ENCODE data around the gene CTSK. TPM values are rescaled to one million over a fixed set of nuclear protein-coding genes. Genes with fewer than 3 reads are reported as not detected.

Gene CTSK
- total and polyA plus RNA-seq, 2 of the 13 experiments (the other 11 are each of a cell fraction or from before 2014, with no cell fraction given): 1.4 to 6.3 TPM

- 82% methylated on average over 8 of the region's 8 CpGs for WGBS (ENCODE audit: low lambda C conversion rate)
- ATAC-seq (no peak), FAIRE-seq (no peak), DNase-seq (ENCODE audit: low spot score) (no peak)
- H3K27me3 ChIP-seq (ENCODE audit: control insufficient read depth in 1 of 2, insufficient read depth in 2 of 2, low read length in 2 of 2): no peaks in the 10 kb centered on the region
- intact Hi-C loops (cut with micrococcal nuclease; ENCODE audit: unreplicated experiment) (no loop called here), in situ Hi-C loops (cut with HindIII; ENCODE audit: extremely low pct_ligation_motif_present, low pct_unique_long_range_greater_than_20kb) (no loop called here)
- H3K79me2 ChIP-seq (ENCODE audit: insufficient read depth, low read length): no peaks in the 10 kb centered on the region
- no peaks in the 10 kb centered on the region for H3K4me1 ChIP-seq (ENCODE audit: insufficient read depth, low read length)
- POLR2A ChIA-PET: no interaction called here
- H3K36me3 ChIP-seq (replicated peaks in 1 of 2; ENCODE audit: control insufficient read depth in 1 of 2, insufficient read depth in 2 of 2, low read length in 2 of 2): no peaks in the 10 kb centered on the region
- no peak overlapping the region for H3K27ac ChIP-seq (ENCODE audit: extremely low read length, insufficient read depth, low read length)
- BruUV-seq (replicated peaks): no TSS peak
- no peaks in the 10 kb centered on the region for H3K9me3 ChIP-seq (ENCODE audit: low read length)
- no peak overlapping the region for H3K4me2 ChIP-seq (ENCODE audit: low read depth, low read length)
- no peak overlapping the region for H2AFZ ChIP-seq (ENCODE audit: low read length)
- CTCF ChIA-PET (ENCODE audit: low intra/inter-chr PET ratio, low total read pairs): no interaction called here
- H3K9ac ChIP-seq (ENCODE audit: insufficient read depth, low read depth, low read length): no peak overlapping the region
- H3K4me3 ChIP-seq (replicated peaks in 1 of 3; ENCODE audit: insufficient read depth in 1 of 3, low read depth in 2 of 3, low read length in 3 of 3): no peak overlapping the region
- no peaks in the 10 kb centered on the region for H4K20me1 ChIP-seq (ENCODE audit: insufficient read depth, low read length)
- TF ChIP-seq ZNF788 (CRISPR knock-in tag; IDR thresholded peaks at IDR 0.05; ENCODE audit: borderline replicate concordance) (no peak), TCF7L2 (IDR thresholded peaks at IDR 0.05; ENCODE audit: low read depth, low read length) (no peak), ZNF782 (CRISPR knock-in tag; IDR thresholded peaks at IDR 0.05; ENCODE audit: borderline replicate concordance) (no peak), AKAP8 (CRISPR knock-in tag; IDR thresholded peaks at IDR 0.05) (no peak), ZEB1 (IDR thresholded peaks at IDR 0.05; ENCODE audit: insufficient replicate concordance, low read depth) (no peak), HDAC1 (CRISPR knock-in tag; IDR thresholded peaks at IDR 0.05) (no peak), ZNF501 (CRISPR knock-in tag; IDR thresholded peaks at IDR 0.05) (no peak), CENPX (CRISPR knock-in tag; IDR thresholded peaks at IDR 0.05) (no peak), ZNF333 (CRISPR knock-in tag; IDR thresholded peaks at IDR 0.05; ENCODE audit: borderline replicate concordance) (no peak), TBX2 (CRISPR knock-in tag; IDR thresholded peaks at IDR 0.05; ENCODE audit: borderline replicate concordance) (no peak), ZC3H13 (CRISPR knock-in tag; IDR thresholded peaks at IDR 0.05) (no peak), ZNF496 (CRISPR knock-in tag; IDR thresholded peaks at IDR 0.05; ENCODE audit: insufficient replicate concordance) (no peak), JUN (CRISPR knock-in tag; IDR thresholded peaks at IDR 0.05) (no peak), SIN3B (IDR thresholded peaks at IDR 0.05; ENCODE audit: low read length) (no peak), ZNF557 (CRISPR knock-in tag; IDR thresholded peaks at IDR 0.05) (no peak)
- TF ChIP-seq, protein P1, sequence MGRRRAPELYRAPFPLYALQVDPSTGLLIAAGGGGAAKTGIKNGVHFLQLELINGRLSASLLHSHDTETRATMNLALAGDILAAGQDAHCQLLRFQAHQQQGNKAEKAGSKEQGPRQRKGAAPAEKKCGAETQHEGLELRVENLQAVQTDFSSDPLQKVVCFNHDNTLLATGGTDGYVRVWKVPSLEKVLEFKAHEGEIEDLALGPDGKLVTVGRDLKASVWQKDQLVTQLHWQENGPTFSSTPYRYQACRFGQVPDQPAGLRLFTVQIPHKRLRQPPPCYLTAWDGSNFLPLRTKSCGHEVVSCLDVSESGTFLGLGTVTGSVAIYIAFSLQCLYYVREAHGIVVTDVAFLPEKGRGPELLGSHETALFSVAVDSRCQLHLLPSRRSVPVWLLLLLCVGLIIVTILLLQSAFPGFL (CRISPR knock-in tag; IDR thresholded peaks at IDR 0.05): no peak
Observed at GRCh38 chr1:150749720-150750311, 58.2 kb downstream of the CTSK start.

All from HepG2 (cell line).